IPS-18a (cell line): ENCODE data around the gene STXBP5L.
A peak's percentile ranks its signal among the peaks of the same experiment; 100 is the strongest.
"Not testable (repeated sequence)": the region's sequence is repeated elsewhere in the genome, so short reads cannot be mapped to it uniquely, and the experiment has no call there.

ENCODE experiments used
- H3K27ac ChIP-seq: one replicate; pipeline ENCODE4 v1.5.1; 2013; ENCODE audit warnings: low read length
- H3K27me3 ChIP-seq: one replicate; pipeline ENCODE4 v1.6.1; 2013; ENCODE audit warnings: mild to moderate bottlenecking, low read length; ENCODE audit not compliant: control insufficient read depth, insufficient read depth
- H3K36me3 ChIP-seq: one replicate; pipeline ENCODE4 v1.6.1; 2013; ENCODE audit warnings: low read depth, low read length; ENCODE audit not compliant: control insufficient read depth
- H3K4me1 ChIP-seq: one replicate; pipeline ENCODE4 v1.6.1; 2013; ENCODE audit warnings: low read depth, low read length; ENCODE audit not compliant: control insufficient read depth
- H3K4me3 ChIP-seq: one replicate; pipeline ENCODE4 v1.5.1; 2013; ENCODE audit warnings: low read length
- H3K9ac ChIP-seq: one replicate; pipeline ENCODE4 v1.6.1; 2013; ENCODE audit warnings: mild to moderate bottlenecking, low read length, moderate library complexity
- H3K9me3 ChIP-seq: one replicate; pipeline ENCODE4 v1.6.1; 2013; ENCODE audit warnings: low read depth, low read length; ENCODE audit not compliant: control insufficient read depth

The STXBP5L gene

DNA sequence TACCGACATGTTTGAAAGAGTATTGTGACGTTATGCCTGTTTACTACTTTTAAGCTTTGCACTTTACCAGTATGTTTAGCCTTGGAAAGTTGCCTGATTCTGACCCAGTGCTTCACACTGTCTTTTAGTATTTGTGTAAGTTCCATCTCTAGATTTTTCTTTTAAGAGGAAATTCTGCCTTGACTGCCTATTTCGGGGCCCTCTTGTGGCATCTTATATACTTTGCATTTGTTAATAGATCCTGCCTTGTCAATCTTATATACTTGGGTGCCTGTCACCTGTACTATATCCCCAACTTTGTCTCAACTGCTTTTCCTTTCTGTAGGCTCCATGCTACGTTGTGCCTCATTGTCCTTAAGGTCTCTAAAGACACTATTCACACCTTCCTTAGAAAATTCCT lies 244.6 kb downstream of the STXBP5L start:
- peaks cover 30% of the 10 kb centered on the region for H3K4me1 ChIP-seq
- no peaks in the 10 kb centered on the region for H3K36me3 ChIP-seq
- peaks cover 3% of the 10 kb centered on the region for H3K9me3 ChIP-seq
- H3K4me3 ChIP-seq: no peak overlapping the region
- H3K9ac ChIP-seq: no peak overlapping the region
- no peak overlapping the region for H3K27ac ChIP-seq
- no peaks in the 10 kb centered on the region for H3K27me3 ChIP-seq

DNA sequence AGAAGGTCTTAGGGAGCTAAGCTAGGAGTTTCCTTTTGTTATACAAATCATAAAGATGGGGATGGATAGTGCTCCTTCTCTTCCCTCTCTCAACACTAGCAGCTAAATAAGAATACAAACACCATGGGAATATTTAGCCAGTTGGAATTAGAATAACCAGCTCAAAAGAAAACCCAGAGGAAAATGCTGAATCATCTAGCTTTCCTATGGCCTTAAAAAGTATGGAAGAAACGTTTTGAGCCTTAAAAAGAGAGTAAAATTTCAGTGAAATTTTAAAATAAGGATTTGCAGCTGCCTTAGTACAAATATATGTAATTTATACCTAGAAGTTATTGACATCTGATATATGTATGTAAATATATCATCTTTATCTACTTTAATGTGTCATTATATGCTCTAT lies 245.8 kb downstream of the STXBP5L start:
- Histone ChIP-seq H3K4me1 (peaks cover 30% of the 10 kb centered on the region), H3K9ac (peak overlapping the region; percentile 39), H3K27me3 (no peaks in the 10 kb centered on the region), H3K4me3 (peak overlapping the region; percentile 9), H3K9me3 (no peaks in the 10 kb centered on the region), H3K27ac (peak overlapping the region; percentile 57), H3K36me3 (no peaks in the 10 kb centered on the region)

DNA sequence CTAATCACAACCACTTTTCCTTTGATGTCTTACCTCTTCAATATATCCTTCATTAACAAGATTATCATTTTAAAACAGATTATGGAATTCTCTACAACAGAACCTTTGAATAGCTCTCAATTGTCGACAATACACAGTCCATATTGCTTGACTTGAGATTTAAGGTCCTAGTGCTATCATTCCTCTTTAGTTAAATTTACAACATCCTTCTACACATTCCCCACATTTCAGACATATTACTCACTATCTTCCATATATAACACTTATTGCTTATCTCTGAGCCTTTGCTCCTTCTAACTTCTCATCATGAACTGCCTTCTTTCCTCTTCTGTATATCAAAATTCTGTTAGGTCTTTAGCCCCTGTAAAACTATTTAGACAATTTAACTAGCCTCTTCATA lies 247.0 kb downstream of the STXBP5L start:
- Histone ChIP-seq H3K27ac (no peak overlapping the region), H3K4me1 (peaks cover 30% of the 10 kb centered on the region), H3K9ac (no peak overlapping the region), H3K9me3 (no peaks in the 10 kb centered on the region), H3K4me3 (no peak overlapping the region), H3K36me3 (no peaks in the 10 kb centered on the region), H3K27me3 (no peaks in the 10 kb centered on the region)

DNA sequence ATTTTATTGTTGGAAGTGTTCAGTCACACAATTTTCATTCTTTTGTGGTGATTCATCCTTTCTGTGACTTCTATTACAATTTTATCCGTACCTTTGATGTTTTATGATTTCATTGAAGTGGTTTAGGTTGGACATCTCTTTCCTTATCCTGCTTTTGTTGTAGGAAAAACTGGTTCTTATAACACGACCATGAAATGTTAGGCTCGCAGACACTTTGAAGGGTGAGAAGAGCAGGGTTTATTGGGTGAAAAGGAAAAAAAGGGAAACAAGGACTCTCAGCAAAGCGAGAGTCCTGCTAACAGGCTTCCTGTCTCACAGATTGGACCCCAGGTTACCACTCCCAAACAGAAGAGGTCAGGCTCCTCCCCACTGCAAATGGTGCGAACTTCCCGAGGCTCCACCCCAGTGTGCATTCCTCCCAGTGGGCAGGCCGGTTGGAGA lies 257.4 kb downstream of the STXBP5L start:
- Histone ChIP-seq H3K9me3 (peaks cover 3% of the 10 kb centered on the region), H3K9ac (no peak overlapping the region), H3K27me3 (no peaks in the 10 kb centered on the region), H3K4me3 (no peak overlapping the region), H3K4me1 (no peaks in the 10 kb centered on the region), H3K27ac (no peak overlapping the region), H3K36me3 (no peaks in the 10 kb centered on the region)

DNA sequence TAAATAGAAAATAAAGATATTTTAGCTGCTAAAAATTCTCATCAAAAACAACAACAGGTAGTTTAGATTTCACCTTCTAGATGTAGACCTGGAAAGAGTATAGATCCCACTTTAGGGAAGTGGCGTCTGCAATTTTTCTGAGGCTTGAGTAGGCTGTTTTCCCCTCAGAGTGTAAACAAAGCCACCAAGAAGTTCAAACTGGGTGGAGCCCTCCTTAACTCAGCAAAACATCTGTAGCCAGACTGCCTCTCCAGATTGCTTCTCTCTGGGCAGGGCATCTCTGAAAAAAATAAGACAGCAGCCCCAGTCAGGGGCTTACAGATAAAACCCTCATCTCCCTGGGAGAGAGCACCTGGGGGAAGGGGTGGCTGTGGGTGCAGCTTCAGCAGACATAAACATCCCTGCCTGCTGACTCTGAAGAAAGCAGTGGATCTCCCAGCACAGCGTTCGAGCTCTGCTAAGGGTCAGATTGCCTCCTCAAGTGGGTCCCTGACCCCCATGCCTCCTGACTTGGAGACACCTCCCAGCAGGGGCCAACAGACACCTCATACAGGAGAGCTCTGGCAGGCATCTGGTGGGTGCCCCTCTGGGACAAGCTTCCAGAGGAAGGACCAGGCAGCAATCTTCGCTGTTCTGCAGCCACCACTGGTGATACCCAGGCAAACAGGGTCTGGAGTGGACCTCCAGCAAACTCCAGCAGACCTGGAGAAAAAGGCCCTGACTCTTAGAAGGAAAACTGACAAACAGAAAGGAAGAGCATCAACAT lies 259.6 kb downstream of the STXBP5L start:
- Histone ChIP-seq H3K4me1 (no peaks in the 10 kb centered on the region), H3K27ac (no peak overlapping the region), H3K36me3 (no peaks in the 10 kb centered on the region), H3K4me3 (no peak overlapping the region), H3K9me3 (peaks cover 3% of the 10 kb centered on the region), H3K9ac (no peak overlapping the region), H3K27me3 (no peaks in the 10 kb centered on the region)

DNA sequence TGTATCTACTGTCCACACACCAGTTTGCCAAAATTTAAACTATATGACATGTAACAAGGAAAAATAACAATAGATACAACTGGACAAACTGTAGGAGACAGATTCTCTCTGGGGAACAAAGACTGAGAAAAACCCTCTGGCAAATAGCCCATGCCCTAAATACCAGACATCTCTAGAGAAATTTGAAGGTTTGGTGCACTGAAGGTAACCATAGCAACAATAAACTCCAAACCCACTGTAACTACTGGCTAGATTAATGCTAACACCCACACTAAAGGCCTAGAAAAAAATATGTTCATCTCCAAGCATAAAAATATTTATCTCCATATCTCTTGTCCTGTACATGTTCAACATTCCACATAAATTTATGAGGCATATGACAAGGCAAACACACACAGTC lies 267.1 kb downstream of the STXBP5L start:
- no peaks in the 10 kb centered on the region for H3K4me1 ChIP-seq
- no peaks in the 10 kb centered on the region for H3K36me3 ChIP-seq
- H3K9me3 ChIP-seq: no peaks in the 10 kb centered on the region
- no peak overlapping the region for H3K9ac ChIP-seq
- H3K27ac ChIP-seq: no peak overlapping the region
- no peak overlapping the region for H3K4me3 ChIP-seq
- H3K27me3 ChIP-seq: no peaks in the 10 kb centered on the region

DNA sequence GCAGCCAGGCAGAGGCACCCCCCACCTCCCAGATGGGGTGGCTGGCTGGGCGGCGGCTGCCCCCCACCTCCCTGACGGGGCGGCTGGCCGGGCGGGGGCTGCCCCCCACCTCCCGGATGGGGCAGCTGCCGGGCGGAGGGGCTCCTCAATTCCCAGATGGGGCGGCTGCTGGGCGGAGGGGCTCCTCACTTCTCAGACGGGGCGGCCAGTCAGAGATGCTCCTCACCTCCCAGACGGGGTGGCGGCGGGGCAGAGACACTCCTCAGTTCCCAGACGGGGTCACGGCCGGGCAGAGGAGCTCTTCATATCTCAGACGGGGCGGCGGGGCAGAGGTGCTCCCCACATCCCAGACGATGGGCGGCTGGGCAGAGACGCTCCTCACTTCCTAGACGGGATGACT lies 282.6 kb downstream of the STXBP5L start:
- not testable (repeated sequence) for H3K9ac ChIP-seq, H3K9me3 ChIP-seq, H3K4me3 ChIP-seq, H3K27me3 ChIP-seq, H3K4me1 ChIP-seq, H3K36me3 ChIP-seq, H3K27ac ChIP-seq

DNA sequence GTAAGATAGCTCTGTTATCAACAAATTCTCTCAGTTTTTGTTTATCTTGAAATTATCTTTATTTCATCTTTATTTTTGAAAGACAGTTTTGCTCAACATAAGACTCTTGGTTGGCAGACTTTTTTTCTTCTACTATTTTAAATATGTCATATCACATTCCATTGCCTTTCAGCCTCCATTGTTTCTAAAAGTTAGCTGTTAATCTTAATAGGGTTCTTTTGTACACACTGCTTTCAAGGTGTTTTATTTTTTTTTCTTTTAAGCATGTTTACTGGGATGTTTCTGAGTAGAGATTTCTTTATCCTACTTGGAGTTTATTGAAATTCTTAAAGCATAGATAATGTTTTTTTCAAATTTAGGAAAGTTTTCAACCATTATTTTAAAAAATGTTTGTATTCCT lies 294.6 kb downstream of the STXBP5L start:
- H3K4me3 ChIP-seq: no peak overlapping the region
- no peak overlapping the region for H3K9ac ChIP-seq
- no peaks in the 10 kb centered on the region for H3K4me1 ChIP-seq
- peaks cover 5% of the 10 kb centered on the region for H3K9me3 ChIP-seq
- no peaks in the 10 kb centered on the region for H3K27me3 ChIP-seq
- H3K36me3 ChIP-seq: no peaks in the 10 kb centered on the region
- H3K27ac ChIP-seq: no peak overlapping the region

DNA sequence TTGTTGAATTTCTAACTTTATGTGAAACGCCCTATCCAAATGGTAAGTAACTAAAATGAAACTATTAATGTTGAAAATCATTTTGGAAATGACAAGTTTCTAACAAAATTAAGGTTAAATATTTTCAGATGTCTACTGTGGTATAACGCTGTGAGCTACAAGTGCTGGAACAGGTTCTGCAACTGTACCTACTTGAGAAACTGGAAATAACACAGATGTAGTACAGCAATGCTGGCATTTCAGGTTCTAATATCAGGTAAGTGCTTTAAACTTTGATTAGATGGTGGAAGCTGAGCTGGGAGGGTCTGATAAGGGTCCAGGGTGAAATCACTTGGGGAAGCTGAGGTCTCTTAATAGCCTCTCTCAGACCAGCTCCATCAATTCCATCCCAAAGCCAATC lies 315.1 kb downstream of the STXBP5L start:
- H3K36me3 ChIP-seq: no peaks in the 10 kb centered on the region
- H3K27me3 ChIP-seq: no peaks in the 10 kb centered on the region
- no peak overlapping the region for H3K9ac ChIP-seq
- no peak overlapping the region for H3K27ac ChIP-seq
- no peaks in the 10 kb centered on the region for H3K4me1 ChIP-seq
- H3K9me3 ChIP-seq: no peaks in the 10 kb centered on the region
- H3K4me3 ChIP-seq: no peak overlapping the region

DNA sequence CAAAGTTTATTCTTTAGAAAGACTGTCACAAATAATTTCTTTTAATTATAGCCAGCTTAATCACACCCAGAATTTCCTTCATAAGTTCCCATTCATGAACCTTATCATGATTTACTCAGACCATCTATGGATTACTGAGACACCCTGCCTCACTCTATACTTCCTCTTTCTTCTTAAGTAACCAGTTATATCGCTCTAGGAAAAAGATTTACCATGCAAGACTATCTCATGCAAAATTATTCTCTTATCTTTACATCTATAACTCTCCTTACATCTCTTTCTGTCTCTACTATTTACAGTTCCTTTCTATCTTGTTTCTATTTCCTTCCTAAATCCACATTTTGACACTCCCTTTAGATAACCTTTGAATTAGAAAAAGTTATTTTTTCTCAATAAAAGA lies 321.0 kb downstream of the STXBP5L start:
- H3K4me3 ChIP-seq: no peak overlapping the region
- no peaks in the 10 kb centered on the region for H3K9me3 ChIP-seq
- no peaks in the 10 kb centered on the region for H3K36me3 ChIP-seq
- no peaks in the 10 kb centered on the region for H3K4me1 ChIP-seq
- H3K27ac ChIP-seq: no peak overlapping the region
- no peaks in the 10 kb centered on the region for H3K27me3 ChIP-seq
- no peak overlapping the region for H3K9ac ChIP-seq

DNA sequence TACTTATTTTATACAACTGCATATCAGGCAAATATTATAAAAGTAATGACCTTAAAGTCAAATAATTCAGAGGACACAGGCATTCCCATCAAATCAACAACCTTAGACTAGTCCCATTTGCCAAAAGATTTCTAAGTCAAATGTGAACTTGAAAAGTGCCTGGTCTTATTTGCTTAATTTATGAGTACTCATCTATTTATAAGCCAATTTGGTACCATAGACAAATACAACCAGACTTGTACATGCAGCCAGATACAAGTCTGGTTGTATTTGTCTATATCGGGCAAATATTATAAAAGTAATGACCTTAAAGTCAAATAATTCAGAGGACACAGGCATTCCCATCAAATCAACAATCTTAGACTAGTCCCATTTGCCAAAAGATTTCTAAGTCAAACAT lies 322.2 kb downstream of the STXBP5L start:
- H3K9me3 ChIP-seq, H3K4me1 ChIP-seq, H3K4me3 ChIP-seq, H3K27me3 ChIP-seq, H3K36me3 ChIP-seq, H3K27ac ChIP-seq, H3K9ac ChIP-seq: not testable (repeated sequence)

DNA sequence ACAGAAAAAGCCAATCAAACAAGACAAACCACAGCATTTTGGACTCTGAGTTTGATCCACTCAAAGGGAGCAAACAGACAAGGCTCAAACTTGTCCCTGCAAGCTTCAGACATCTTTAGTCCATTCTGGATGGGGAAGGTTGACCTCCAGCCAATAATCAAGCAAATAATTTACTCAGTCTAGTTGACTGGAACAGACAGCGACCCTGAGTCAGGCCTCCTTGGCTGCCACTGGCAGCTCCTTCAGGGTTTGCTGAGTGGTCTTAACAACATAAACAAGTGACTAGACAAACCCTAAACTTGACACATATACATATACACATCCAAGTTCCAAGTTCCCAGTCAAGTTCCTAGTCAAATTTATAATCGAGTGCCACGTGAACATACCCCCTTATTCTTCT lies 323.9 kb downstream of the STXBP5L start:
- Histone ChIP-seq H3K27ac (no peak overlapping the region), H3K9me3 (no peaks in the 10 kb centered on the region), H3K36me3 (no peaks in the 10 kb centered on the region), H3K4me1 (no peaks in the 10 kb centered on the region), H3K27me3 (no peaks in the 10 kb centered on the region), H3K4me3 (no peak overlapping the region), H3K9ac (no peak overlapping the region)
